Measurements from ENCODE around the gene ZBTB9.

DNA sequence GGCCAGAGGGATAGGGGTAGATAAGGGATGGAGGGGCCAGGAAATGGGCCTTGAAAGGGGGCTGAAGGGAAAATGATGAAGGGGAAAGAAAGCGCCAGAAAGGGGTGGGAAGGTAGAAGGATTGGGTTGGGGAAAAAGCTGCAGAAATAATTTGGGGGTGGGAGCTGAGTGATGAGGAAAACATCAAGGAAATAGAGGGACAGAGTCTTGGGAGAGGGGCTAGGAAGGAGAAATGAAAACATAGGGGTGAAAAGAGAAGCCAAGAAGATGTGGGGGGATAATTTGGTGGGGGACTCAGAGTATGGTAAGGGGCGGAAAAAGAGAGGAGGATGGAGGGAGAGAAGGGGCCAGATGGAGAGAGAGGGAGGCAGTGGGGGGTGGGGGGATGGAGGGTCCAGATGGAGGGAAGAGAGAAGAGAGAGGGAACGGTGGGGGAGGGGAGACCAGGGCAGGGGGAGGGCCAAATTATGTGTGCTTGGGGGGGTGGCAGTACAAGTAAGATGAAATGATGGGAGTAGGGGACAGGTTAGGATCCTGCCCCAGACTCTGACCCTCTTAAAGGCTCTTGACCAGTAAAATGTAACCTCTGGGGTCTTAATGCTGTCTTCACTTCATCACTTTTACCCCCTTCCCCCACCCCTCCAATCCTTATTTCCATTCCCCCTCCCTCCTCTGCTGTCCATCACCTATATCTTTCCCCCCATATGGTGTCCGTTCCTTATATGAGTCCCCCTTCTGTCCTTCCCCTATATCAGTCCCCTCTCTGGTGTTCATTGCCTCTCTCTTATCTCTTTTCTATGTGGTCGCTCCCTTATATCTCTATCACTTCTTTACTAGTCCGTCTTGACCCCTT, 33.7 kb upstream of the ZBTB9 start:
- TF ChIP-seq EZH2 (IDR thresholded peaks at IDR 0.05) (no peak), POLR2AphosphoS5 (IDR thresholded peaks at IDR 0.05; ENCODE audit: low read depth, low read length) (no peak), SRF (IDR thresholded peaks at IDR 0.05; ENCODE audit: low read depth) (no peak), POLR2A (IDR thresholded peaks at IDR 0.05; ENCODE audit: borderline replicate concordance, extremely low read depth, insufficient read depth, insufficient read length) (no peak), EZH2phosphoT487 (IDR thresholded peaks at IDR 0.05; ENCODE audit: borderline replicate concordance) (no peak), ZFX (IDR thresholded peaks at IDR 0.05) (no peak), CEBPB (IDR thresholded peaks at IDR 0.05; ENCODE audit: low read depth) (no peak), RAD21 (IDR thresholded peaks at IDR 0.05; ENCODE audit: low read depth) (no peak), TCF7L2 (IDR thresholded peaks at IDR 0.05; ENCODE audit: borderline replicate concordance, extremely low read depth, insufficient read depth, insufficient read length) (no peak), SIN3A (IDR thresholded peaks at IDR 0.05; ENCODE audit: low read depth) (no peak), YY1 (IDR thresholded peaks at IDR 0.05; ENCODE audit: extremely low read depth, insufficient replicate concordance, low read depth, low read length) (no peak), ZNF274 (IDR thresholded peaks at IDR 0.05; ENCODE audit: low read depth, low read length) (no peak)
- TF ChIP-seq, protein P1, sequence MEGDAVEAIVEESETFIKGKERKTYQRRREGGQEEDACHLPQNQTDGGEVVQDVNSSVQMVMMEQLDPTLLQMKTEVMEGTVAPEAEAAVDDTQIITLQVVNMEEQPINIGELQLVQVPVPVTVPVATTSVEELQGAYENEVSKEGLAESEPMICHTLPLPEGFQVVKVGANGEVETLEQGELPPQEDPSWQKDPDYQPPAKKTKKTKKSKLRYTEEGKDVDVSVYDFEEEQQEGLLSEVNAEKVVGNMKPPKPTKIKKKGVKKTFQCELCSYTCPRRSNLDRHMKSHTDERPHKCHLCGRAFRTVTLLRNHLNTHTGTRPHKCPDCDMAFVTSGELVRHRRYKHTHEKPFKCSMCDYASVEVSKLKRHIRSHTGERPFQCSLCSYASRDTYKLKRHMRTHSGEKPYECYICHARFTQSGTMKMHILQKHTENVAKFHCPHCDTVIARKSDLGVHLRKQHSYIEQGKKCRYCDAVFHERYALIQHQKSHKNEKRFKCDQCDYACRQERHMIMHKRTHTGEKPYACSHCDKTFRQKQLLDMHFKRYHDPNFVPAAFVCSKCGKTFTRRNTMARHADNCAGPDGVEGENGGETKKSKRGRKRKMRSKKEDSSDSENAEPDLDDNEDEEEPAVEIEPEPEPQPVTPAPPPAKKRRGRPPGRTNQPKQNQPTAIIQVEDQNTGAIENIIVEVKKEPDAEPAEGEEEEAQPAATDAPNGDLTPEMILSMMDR (IDR thresholded peaks at IDR 0.05 in 2 of 3, conservative IDR thresholded peaks at IDR 0.05 in 1 of 3; ENCODE audit: borderline replicate concordance in 1 of 3, insufficient read depth in 1 of 3, low read depth in 2 of 3, low read length in 2 of 3), result no peak
- TF ChIP-seq, protein P2, sequence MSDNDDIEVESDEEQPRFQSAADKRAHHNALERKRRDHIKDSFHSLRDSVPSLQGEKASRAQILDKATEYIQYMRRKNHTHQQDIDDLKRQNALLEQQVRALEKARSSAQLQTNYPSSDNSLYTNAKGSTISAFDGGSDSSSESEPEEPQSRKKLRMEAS (IDR thresholded peaks at IDR 0.05), result no peak

Data from HCT116 (cell line).